OCI-LY1 (cell line): ENCODE measurements around the gene COL23A1.

Source experiments
- H2AFZ ChIP-seq: fragments of 200-600 bp; sonication (generic), shearing (Covaris generic); 2 replicates; pipeline ENCODE4 v1.6.0; 2014; ENCODE audit warnings: antibody characterized with exemption, mild to moderate bottlenecking, low read length
- H3F3A ChIP-seq: fragments of 200-600 bp; sonication (generic), shearing (Covaris generic); 2 replicates; pipeline ENCODE4 v1.6.0; 2014; ENCODE audit warnings: mild to moderate bottlenecking, antibody characterized with exemption, low read length, moderate library complexity; ENCODE audit not compliant: insufficient read depth
- H3K27ac ChIP-seq: fragments of 200-600 bp; sonication (generic); 2 replicates; pipeline ENCODE4 v1.5.1; 2014; ENCODE audit warnings: low read length, mixed run types, mild to moderate bottlenecking, low read depth; ENCODE audit not compliant: poor library complexity, severe bottlenecking
- H3K27me3 ChIP-seq: fragments of 200-600 bp; sonication (generic); 2 replicates; pipeline ENCODE4 v1.6.0; 2014; ENCODE audit warnings: antibody characterized with exemption, mild to moderate bottlenecking, low read length, moderate library complexity; ENCODE audit not compliant: insufficient read depth
- H3K36me3 ChIP-seq: fragments of 200-600 bp; sonication (generic); 2 replicates; pipeline ENCODE4 v1.6.1; 2014; ENCODE audit warnings: mild to moderate bottlenecking, antibody characterized with exemption, low read length, moderate library complexity, mixed read lengths; ENCODE audit not compliant: insufficient read depth
- H3K4me1 ChIP-seq: fragments of 200-600 bp; sonication (generic); 2 replicates; pipeline ENCODE4 v1.5.1; 2014; ENCODE audit warnings: mild to moderate bottlenecking, low read length, moderate library complexity; ENCODE audit not compliant: insufficient read depth, severe bottlenecking
- H3K4me2 ChIP-seq: fragments of 200-600 bp; sonication (generic), shearing (Covaris generic); 2 replicates; pipeline ENCODE4 v1.6.1; 2014; ENCODE audit warnings: low read length
- H3K4me3 ChIP-seq: fragments of 200-600 bp; sonication (generic); 2 replicates; pipeline ENCODE4 v1.5.1; 2014; ENCODE audit warnings: low read length, low read depth, mild to moderate bottlenecking, mixed read lengths; ENCODE audit not compliant: poor library complexity, severe bottlenecking
- H3K79me2 ChIP-seq: fragments of 200-600 bp; shearing (Covaris generic); 2 replicates; pipeline ENCODE4 v1.6.1; 2016; ENCODE audit warnings: mixed run types, low read length, mixed read lengths; ENCODE audit not compliant: insufficient read depth
- H3K9ac ChIP-seq: fragments of 200-600 bp; sonication (generic), shearing (Covaris generic); 2 replicates; pipeline ENCODE4 v1.6.1; 2014; ENCODE audit warnings: mild to moderate bottlenecking, low read length, mixed read lengths
- H3K9me2 ChIP-seq: fragments of 200-600 bp; sonication (generic), shearing (Covaris generic); 2 replicates; pipeline ENCODE4 v1.6.1; 2014; ENCODE audit warnings: low read depth, mild to moderate bottlenecking, low read length, mixed read lengths
- H3K9me3 ChIP-seq: fragments of 200-600 bp; shearing (Covaris generic); 2 replicates; pipeline ENCODE4 v1.6.1; 2014; ENCODE audit warnings: low read length, mixed read lengths
- H4K20me1 ChIP-seq: fragments of 200-600 bp; sonication (generic), shearing (Covaris generic); 2 replicates; pipeline ENCODE4 v1.6.0; 2016; ENCODE audit warnings: mild to moderate bottlenecking, low read length; ENCODE audit not compliant: insufficient read depth
- EZH2 ChIP-seq: fragments of 200-600 bp; sonication (generic), shearing (Covaris generic); IDR thresholded peaks from 2 replicates; pipeline ENCODE4 v1.8.0; 2017; ENCODE audit warnings: borderline replicate concordance, mixed run types, mild to moderate bottlenecking, antibody characterized with exemption, low read length, moderate library complexity, mixed read lengths
- TF ChIP-seq, protein P1 (sequence below): fragments of 200-600 bp; sonication (generic), shearing (Covaris generic); IDR thresholded peaks from 2 replicates; pipeline ENCODE4 v1.5.1; 2017; ENCODE audit warnings: mild to moderate bottlenecking, antibody characterized with exemption, low read length, moderate library complexity, mixed read lengths

The COL23A1 gene

DNA sequence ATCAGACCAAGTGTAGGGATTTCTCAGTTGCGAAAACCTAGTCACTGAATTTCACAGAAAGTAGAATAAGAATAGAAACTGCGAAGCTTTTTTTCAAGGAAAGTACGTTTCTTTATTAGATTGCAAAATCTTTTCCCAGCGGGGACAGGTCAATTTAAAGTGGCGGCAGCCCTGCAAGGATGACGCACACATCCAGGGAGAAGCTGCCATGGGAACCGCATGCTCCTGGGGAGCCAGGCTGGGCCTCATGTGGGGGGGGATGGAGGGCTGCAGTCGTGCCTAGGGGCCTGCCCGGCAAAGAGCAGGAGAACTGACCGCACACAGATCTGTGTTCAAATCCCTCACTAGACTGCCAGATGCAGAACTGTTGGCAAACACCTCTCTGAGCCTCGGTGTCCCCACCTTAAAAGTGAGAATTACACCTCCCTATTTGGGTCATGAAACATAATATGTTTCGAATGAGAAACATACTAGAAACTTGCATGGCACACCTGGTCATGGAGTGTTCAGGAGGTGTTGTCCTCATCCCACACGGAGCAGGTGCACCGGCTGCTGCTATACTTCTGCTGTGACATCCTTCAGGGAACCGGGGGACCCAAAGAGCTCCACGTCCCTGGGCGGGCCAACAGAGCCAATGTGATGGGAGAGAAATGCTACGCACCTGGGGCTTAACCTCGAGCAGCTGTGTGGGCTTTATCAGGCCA is 229.8 kb downstream of the COL23A1 start:
- H3K9me2 ChIP-seq: no peaks in the 10 kb centered on the region
- no peaks in the 10 kb centered on the region for H3K9me3 ChIP-seq
- H3K27ac ChIP-seq: no peak overlapping the region
- H3K4me3 ChIP-seq: no peak overlapping the region
- TF ChIP-seq EZH2: no peak
- TF ChIP-seq, protein P1, sequence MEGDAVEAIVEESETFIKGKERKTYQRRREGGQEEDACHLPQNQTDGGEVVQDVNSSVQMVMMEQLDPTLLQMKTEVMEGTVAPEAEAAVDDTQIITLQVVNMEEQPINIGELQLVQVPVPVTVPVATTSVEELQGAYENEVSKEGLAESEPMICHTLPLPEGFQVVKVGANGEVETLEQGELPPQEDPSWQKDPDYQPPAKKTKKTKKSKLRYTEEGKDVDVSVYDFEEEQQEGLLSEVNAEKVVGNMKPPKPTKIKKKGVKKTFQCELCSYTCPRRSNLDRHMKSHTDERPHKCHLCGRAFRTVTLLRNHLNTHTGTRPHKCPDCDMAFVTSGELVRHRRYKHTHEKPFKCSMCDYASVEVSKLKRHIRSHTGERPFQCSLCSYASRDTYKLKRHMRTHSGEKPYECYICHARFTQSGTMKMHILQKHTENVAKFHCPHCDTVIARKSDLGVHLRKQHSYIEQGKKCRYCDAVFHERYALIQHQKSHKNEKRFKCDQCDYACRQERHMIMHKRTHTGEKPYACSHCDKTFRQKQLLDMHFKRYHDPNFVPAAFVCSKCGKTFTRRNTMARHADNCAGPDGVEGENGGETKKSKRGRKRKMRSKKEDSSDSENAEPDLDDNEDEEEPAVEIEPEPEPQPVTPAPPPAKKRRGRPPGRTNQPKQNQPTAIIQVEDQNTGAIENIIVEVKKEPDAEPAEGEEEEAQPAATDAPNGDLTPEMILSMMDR: no peak
- no peaks in the 10 kb centered on the region for H3K79me2 ChIP-seq
- H3K4me1 ChIP-seq: no peaks in the 10 kb centered on the region
- H2AFZ ChIP-seq: no peak overlapping the region
- H3K27me3 ChIP-seq: peaks cover 5% of the 10 kb centered on the region; the same call in 1 of the 2 replicates
- H3K4me2 ChIP-seq: no peak overlapping the region
- no peaks in the 10 kb centered on the region for H4K20me1 ChIP-seq
- no peaks in the 10 kb centered on the region for H3F3A ChIP-seq
- no peak overlapping the region for H3K9ac ChIP-seq
- H3K36me3 ChIP-seq: no peaks in the 10 kb centered on the region

DNA sequence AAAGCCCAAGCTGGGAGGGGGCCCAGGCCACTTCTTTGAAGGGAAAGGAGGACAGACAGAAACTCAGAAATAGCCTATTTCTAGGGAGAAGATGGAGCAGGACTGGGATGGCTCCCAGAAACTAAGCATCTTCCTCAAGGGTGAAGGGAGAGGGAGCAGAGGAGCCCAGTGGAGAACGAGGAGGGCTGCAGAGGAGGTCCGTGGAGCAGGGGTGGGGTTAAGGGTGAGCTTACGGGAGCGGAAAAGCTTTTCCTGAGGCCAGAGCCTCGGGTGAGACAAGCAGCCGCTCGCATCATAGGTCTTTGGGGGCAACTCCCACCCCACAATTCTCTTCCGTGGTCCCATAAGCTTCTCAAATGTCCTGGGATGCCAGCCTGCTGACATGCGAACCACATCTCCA is 230.5 kb downstream of the COL23A1 start:
- no peaks in the 10 kb centered on the region for H3K4me1 ChIP-seq
- H3K36me3 ChIP-seq: no peaks in the 10 kb centered on the region
- peaks cover 5% of the 10 kb centered on the region; the same call in 1 of the 2 replicates for H3K27me3 ChIP-seq
- no peaks in the 10 kb centered on the region for H4K20me1 ChIP-seq
- no peaks in the 10 kb centered on the region for H3K9me3 ChIP-seq
- H3K27ac ChIP-seq: no peak overlapping the region
- TF ChIP-seq, protein P1: no peak
- no peak for TF ChIP-seq EZH2
- no peaks in the 10 kb centered on the region for H3K79me2 ChIP-seq
- no peak overlapping the region for H3K4me2 ChIP-seq
- H3K4me3 ChIP-seq: no peak overlapping the region
- H3F3A ChIP-seq: no peaks in the 10 kb centered on the region
- no peaks in the 10 kb centered on the region for H3K9me2 ChIP-seq
- no peak overlapping the region for H2AFZ ChIP-seq
- no peak overlapping the region for H3K9ac ChIP-seq

DNA sequence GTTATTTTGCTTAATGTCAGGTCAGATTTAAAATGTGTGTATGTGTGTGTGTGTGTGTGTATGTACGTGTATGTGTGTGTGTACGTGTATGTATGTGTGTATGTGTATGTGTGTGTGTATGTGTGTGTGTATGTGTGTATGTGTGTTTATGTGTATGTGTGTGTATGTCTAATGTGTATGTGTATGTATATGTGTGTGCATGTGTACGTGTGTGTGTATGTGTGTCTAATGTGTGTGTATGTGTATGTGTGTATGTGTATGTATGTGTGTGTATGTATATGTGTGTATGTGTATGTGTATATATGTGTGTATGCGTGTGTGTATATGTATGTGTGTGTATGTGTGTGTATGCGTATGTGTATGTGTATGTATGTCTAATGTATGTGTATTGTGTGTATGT is 232.5 kb downstream of the COL23A1 start:
- Histone ChIP-seq H3F3A (no peaks in the 10 kb centered on the region), H3K27me3 (peaks cover 5% of the 10 kb centered on the region; the same call in 1 of the 2 replicates), H3K9me3 (no peaks in the 10 kb centered on the region), H4K20me1 (no peaks in the 10 kb centered on the region), H3K79me2 (no peaks in the 10 kb centered on the region), H3K27ac (no peak overlapping the region), H3K9ac (no peak overlapping the region), H2AFZ (no peak overlapping the region), H3K4me1 (no peaks in the 10 kb centered on the region), H3K4me2 (no peak overlapping the region), H3K4me3 (no peak overlapping the region), H3K9me2 (no peaks in the 10 kb centered on the region), H3K36me3 (no peaks in the 10 kb centered on the region)
- TF ChIP-seq, protein P1: no peak
- no peak for TF ChIP-seq EZH2
